ENCODE results near the gene CNTD1.

The CNTD1 gene

DNA sequence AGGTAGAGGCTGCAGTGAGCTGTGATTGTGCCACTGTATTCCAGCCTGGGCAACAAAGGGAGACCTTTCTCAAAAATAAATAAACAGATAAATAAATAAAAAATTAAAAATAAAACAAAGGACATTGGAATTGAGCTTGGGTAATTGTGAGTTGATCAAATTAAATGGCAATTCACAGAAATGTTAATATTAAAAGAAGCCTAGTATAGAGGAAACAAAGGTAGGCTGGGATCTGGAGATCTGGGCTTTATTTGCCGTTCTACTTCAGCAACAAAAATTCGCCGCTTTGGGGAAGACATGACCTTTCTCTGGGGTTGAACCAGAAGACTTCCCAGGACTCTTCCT lies 25.7 kb upstream of the CNTD1 start:
- no peak for DNase-seq (ENCODE audit: low spot score)
- TF ChIP-seq, protein P1, sequence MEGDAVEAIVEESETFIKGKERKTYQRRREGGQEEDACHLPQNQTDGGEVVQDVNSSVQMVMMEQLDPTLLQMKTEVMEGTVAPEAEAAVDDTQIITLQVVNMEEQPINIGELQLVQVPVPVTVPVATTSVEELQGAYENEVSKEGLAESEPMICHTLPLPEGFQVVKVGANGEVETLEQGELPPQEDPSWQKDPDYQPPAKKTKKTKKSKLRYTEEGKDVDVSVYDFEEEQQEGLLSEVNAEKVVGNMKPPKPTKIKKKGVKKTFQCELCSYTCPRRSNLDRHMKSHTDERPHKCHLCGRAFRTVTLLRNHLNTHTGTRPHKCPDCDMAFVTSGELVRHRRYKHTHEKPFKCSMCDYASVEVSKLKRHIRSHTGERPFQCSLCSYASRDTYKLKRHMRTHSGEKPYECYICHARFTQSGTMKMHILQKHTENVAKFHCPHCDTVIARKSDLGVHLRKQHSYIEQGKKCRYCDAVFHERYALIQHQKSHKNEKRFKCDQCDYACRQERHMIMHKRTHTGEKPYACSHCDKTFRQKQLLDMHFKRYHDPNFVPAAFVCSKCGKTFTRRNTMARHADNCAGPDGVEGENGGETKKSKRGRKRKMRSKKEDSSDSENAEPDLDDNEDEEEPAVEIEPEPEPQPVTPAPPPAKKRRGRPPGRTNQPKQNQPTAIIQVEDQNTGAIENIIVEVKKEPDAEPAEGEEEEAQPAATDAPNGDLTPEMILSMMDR (conservative IDR thresholded peaks at IDR 0.05; ENCODE audit: low read depth): no peak
- ChIA-PET POLR2A (ENCODE audit: low non-redundant PET) (interaction anchor here (1.3 to 1.4 kb wide), 2 partner anchors 25 to 51 kb away, joined by 3 read pairs; partner anchors contain the start of genes BECN1 and COA3), CTCF (interaction anchor here (0.5 to 1.4 kb wide), 3 partner anchors 9 to 35 kb away, joined by 4 to 7 read pairs (median 5); no protein-coding TSS in a partner anchor)
- H3K27ac ChIP-seq: peak overlapping the region; percentile 83

DNA sequence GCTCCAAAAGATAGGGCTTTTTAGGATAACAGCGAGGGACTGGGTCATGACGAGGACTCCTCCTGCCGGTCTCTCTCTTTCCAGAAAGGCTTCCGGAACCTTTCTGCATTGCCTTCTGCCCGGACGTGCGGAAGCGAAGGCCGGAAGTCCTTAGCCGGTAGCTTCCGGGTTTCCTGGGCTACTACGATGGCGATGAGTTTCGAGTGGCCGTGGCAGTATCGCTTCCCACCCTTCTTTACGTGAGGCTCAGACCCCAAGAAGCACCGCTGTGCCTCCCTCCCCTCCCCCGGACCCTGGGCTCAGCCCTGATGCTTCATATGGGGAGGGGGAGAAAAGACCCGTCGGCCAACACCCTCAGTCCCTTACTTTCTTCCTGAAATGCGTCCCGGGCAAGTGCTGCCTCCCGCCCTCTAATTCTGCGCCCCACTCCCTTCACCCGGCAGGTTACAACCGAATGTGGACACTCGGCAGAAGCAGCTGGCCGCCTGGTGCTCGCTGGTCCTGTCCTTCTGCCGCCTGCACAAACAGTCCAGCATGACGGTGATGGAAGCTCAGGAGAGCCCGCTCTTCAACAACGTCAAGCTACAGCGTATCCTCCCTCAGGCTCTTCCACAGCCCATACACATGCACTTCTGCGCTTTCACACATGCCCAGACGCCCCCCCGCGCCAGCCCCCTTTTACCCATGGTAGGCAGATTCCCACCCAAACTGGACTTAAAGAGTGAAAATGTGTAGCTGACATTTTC lies 25.2 kb upstream of the CNTD1 start, which contains the start of gene VPS25:
Gene VPS25 (plus strand): TSS at position 160 of the 746 bp plus-strand sequence. CDS start 27 bp downstream, at position 187.
- ChIA-PET POLR2A (ENCODE audit: low non-redundant PET) (interaction anchor here (0.6 to 1.4 kb wide), 3 partner anchors 25 to 470 kb away, joined by 3 to 6 read pairs (median 3); partner anchors contain the start of genes BECN1 and COA3), CTCF (interaction anchor here (0.5 to 1.4 kb wide), 4 partner anchors 10 to 1482 kb away, joined by 3 to 7 read pairs (median 4); no protein-coding TSS in a partner anchor)
- H3K27ac ChIP-seq: peak within 1 kb of the TSS; percentile 83
- DNase-seq (ENCODE audit: low spot score): peak; percentile 79
- TF ChIP-seq, protein P1 (conservative IDR thresholded peaks at IDR 0.05; ENCODE audit: low read depth): no peak

GRCh38 chr17:42774066-42774745 lies 24.5 kb upstream of the CNTD1 start:
- TF ChIP-seq, protein P1 (conservative IDR thresholded peaks at IDR 0.05; ENCODE audit: low read depth): no peak
- ChIA-PET POLR2A (ENCODE audit: low non-redundant PET) (interaction anchor here (0.6 to 1.4 kb wide), 3 partner anchors 24 to 471 kb away, joined by 3 to 6 read pairs (median 3); partner anchors contain the start of genes BECN1 and COA3), CTCF (interaction anchor here (1.4 kb wide), 1 partner anchor 9 kb away, joined by 5 read pairs; no protein-coding TSS in a partner anchor)

GRCh38 chr17:42775534-42776098 lies 23.0 kb upstream of the CNTD1 start:
- CTCF ChIA-PET: interaction anchor here (1.0 kb wide), 1 partner anchor 12 kb away, joined by 3 read pairs; no protein-coding TSS in a partner anchor

More at GRCh38 chr17:42774066-42774745, 24.5 kb upstream of the CNTD1 start:
- peak overlapping the region; percentile 83 for H3K27ac ChIP-seq
- peak; percentile 56 for DNase-seq (ENCODE audit: low spot score)

GRCh38 chr17:42778570-42778969 lies 20.1 kb upstream of the CNTD1 start:
- POLR2A ChIA-PET (ENCODE audit: low non-redundant PET): no interaction called here
- TF ChIP-seq, protein P1 (conservative IDR thresholded peaks at IDR 0.05; ENCODE audit: low read depth): no peak
- DNase-seq (ENCODE audit: low spot score): no peak
- CTCF ChIA-PET: no interaction called here
- peak overlapping the region; percentile 49 for H3K27ac ChIP-seq

More at GRCh38 chr17:42775534-42776098, 23.0 kb upstream of the CNTD1 start:
- DNase-seq (ENCODE audit: low spot score): no peak
- TF ChIP-seq, protein P1 (conservative IDR thresholded peaks at IDR 0.05; ENCODE audit: low read depth): no peak
- POLR2A ChIA-PET (ENCODE audit: low non-redundant PET): no interaction called here
- H3K27ac ChIP-seq: peak overlapping the region; percentile 33; the same call in 1 of the 2 replicates

Data from RWPE1 (cell line).